Measurements from ENCODE around the gene GFRA3.

DNA sequence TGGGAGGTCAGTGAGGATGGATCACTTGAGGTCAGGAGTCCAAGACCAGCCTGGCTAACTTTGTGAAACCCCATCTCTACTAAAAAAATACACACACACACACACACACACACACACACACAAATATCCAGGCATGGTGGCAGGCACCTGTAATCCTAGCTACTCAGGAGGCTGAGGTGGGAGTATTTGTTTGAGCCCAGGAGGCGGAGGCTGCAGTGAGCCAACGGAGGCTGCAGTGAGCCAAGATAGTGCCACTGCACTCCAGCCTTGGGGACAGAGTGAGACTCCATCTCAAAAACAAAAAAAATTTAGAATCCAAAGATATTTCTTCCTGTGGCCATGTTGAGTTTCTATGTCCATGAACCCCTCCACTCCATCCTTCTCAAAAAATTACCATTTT lies 39.8 kb downstream of the GFRA3 start:
- TF ChIP-seq, protein P1, sequence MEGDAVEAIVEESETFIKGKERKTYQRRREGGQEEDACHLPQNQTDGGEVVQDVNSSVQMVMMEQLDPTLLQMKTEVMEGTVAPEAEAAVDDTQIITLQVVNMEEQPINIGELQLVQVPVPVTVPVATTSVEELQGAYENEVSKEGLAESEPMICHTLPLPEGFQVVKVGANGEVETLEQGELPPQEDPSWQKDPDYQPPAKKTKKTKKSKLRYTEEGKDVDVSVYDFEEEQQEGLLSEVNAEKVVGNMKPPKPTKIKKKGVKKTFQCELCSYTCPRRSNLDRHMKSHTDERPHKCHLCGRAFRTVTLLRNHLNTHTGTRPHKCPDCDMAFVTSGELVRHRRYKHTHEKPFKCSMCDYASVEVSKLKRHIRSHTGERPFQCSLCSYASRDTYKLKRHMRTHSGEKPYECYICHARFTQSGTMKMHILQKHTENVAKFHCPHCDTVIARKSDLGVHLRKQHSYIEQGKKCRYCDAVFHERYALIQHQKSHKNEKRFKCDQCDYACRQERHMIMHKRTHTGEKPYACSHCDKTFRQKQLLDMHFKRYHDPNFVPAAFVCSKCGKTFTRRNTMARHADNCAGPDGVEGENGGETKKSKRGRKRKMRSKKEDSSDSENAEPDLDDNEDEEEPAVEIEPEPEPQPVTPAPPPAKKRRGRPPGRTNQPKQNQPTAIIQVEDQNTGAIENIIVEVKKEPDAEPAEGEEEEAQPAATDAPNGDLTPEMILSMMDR (IDR thresholded peaks at IDR 0.05) = no peak
- TF ChIP-seq POLR2A (IDR thresholded peaks at IDR 0.05) = no peak
